ENCODE measurements around the gene MMD. TPM values are rescaled to one million over a fixed set of nuclear protein-coding genes. Genes with fewer than 3 reads are reported as not detected.
"Not testable (repeated sequence)": the region's sequence is repeated elsewhere in the genome, so short reads cannot be mapped to it uniquely, and the experiment has no call there.

Gene MMD
- polyA plus RNA-seq, 1 donor from 2014 or later: 10.5 TPM

DNA sequence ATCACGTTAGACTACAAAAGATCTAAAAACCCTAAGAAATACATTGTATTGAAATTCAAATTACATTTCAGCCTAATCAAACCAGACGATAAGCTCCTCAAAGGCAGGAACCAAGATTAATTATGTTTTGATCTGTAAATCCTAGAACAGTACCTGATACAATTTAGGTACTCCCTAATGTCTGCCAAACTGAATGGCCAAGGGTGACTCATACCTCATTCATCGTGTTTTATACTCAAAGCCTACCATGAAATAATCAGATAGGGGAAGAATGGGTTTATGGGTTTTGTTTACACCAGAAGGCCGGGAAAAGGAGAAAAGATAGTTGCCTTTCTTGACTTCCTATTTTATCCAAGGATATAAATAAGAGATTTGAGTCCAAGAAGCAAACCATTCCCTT is 19.3 kb downstream of the MMD start:
- Mint-ChIP-seq H3K4me1 (peaks cover 0 to 1% (median 0%) of the 10 kb centered on the region in 3 donors), H3K27ac (no peak overlapping the region), H3K36me3 (peaks cover 12% of the 10 kb centered on the region), H3K27me3 (no peaks in the 10 kb centered on the region), H3K9me3 (peaks cover 0 to 1% (median 0%) of the 10 kb centered on the region in 3 donors), H3K4me3 (no peak overlapping the region)

DNA sequence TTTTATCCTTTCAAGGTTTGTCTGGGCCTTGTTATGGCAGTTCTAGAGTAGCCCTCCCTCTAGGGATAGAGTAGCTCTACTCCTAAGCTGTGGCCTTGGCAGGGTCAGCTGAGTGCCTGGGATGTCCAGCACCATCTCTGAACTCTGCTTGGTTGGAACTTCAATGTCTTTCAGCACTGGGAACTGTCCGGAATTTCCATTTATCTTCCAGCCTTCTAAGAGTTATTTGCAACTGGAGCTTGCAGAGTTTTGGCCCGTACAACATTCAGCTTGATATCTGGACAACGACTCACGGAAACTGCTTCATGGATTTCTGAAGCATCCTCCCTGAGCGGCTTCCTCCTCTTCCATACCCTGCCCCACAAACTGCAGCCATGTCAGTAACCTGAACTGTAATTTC is 22.9 kb downstream of the MMD start:
- Mint-ChIP-seq H3K4me3 (peak overlapping the region in 1 of 4 donors; percentile 39), H3K27me3 (no peaks in the 10 kb centered on the region), H3K27ac (peak overlapping the region in 1 of 3 donors; percentile 43), H3K4me1 (peaks cover 0 to 1% (median 0%) of the 10 kb centered on the region in 3 donors), H3K36me3 (peaks cover 12% of the 10 kb centered on the region), H3K9me3 (peaks cover 0 to 1% (median 0%) of the 10 kb centered on the region in 3 donors)

DNA sequence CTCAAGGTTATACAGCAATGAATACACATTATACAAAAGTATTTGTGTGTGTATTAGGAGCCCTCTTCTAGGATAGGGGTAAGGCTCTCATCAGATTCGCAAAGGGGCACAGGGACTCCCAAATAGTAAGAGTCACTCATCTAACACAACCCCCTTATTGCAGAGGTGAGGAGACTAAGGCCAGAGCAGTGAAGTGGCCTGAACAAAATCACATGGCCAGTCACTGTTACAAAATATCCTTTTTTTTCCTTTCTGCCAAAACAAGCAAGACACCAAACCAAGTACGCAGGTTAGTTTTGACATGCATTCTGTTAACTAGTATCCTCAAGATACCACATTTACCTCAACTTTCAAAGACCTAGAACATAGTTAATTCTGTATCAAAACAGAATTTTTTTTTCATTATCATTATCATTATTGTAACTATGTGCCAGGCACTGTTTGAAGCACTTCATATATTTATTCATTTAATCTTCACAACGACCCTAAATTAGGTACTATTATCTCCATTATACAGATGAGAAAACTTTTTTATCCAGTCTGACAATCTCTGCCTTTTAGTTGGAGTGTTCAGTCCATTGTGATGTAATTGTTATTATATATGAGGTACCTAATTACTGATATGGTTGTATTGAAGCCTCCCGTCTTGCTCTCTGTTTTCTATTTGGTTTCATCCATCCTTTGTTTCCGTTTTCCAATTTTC is 25.7 kb downstream of the MMD start:
- Mint-ChIP-seq H3K27ac (no peak overlapping the region), H3K9me3 (peaks cover 0 to 1% (median 0%) of the 10 kb centered on the region in 3 donors), H3K27me3 (no peaks in the 10 kb centered on the region), H3K4me3 (no peak overlapping the region), H3K36me3 (peaks cover 12% of the 10 kb centered on the region), H3K4me1 (peaks cover 0 to 1% (median 0%) of the 10 kb centered on the region in 3 donors)

DNA sequence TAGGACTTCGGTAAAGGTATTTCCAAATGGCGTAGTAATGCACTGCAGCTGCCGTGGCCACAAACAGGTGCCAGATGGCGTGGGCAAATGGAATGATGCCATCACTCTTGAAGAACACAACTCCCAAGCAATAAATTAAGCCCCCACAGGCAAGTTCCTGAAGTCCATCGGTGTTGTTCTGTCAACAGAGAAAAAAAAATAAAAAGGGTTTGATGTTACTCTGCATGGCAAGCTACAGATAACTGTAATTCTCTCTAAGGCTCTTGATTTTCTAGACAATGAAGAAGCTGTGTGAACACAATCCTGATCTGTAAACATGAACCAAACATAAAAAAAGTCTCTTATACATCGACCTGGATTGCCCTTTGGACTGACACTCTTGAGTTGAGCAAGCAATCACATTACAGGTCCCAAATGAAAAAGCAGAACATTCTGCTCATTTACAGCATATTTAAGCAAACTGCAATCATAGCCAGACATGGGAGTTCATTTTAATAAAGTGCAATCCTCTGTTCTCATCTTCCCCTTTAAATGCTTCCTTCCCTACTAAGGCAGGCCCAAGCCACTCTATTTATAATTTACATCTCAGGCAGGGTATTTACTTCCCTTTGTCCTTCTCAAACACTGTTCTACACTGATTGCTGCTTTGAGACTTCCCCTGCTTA is 27.1 kb downstream of the MMD start:
- Mint-ChIP-seq H3K9me3 (peaks cover 0 to 1% (median 0%) of the 10 kb centered on the region in 3 donors), H3K4me3 (no peak overlapping the region), H3K27ac (peak overlapping the region in 2 of 3 donors; percentile 1 to 83), H3K36me3 (peaks cover 10% of the 10 kb centered on the region), H3K27me3 (no peaks in the 10 kb centered on the region), H3K4me1 (peaks cover 0 to 1% (median 0%) of the 10 kb centered on the region in 3 donors)

GRCh38 chr17:55391764-55392467 is 29.7 kb downstream of the MMD start:
- Mint-ChIP-seq H3K4me3 (no peak overlapping the region), H3K4me1 (no peaks in the 10 kb centered on the region), H3K27ac (peak overlapping the region in 1 of 3 donors; percentile 42), H3K27me3 (no peaks in the 10 kb centered on the region), H3K9me3 (no peaks in the 10 kb centered on the region), H3K36me3 (peaks cover 7% of the 10 kb centered on the region)

DNA sequence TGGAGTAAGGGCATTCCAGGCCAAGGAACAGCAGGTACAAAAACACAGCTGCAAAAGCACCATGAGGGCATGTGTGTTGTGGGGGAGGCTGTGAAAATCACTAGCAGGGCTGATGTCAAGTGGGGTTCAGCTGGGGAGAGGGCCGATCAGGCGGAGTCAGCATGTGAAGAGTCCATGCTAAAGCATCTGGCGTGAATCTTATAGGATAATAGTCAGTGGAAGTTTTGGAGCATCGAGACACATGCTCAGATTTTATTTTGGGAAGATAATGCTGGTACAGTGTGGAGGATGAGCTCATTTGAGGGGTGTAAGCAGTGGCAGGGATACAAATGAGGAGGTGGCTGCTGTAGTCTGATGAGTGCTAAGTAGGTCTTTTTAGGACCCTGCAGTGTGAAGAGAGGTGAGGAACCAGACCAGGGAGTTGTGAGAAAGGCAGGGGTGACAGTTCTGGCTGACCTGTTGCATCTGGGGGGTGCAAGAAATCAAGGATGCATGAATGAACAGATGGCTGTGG is 30.3 kb downstream of the MMD start:
- peaks cover 5% of the 10 kb centered on the region for H3K36me3 Mint-ChIP-seq
- no peaks in the 10 kb centered on the region for H3K4me1 Mint-ChIP-seq
- H3K4me3 Mint-ChIP-seq: no peak overlapping the region
- H3K27me3 Mint-ChIP-seq: peaks cover 2% of the 10 kb centered on the region
- H3K9me3 Mint-ChIP-seq: no peaks in the 10 kb centered on the region
- H3K27ac Mint-ChIP-seq: no peak overlapping the region

GRCh38 chr17:55390364-55390977 is 31.2 kb downstream of the MMD start:
- Mint-ChIP-seq H3K4me1 (no peaks in the 10 kb centered on the region), H3K27ac (no peak overlapping the region), H3K9me3 (no peaks in the 10 kb centered on the region), H3K36me3 (peaks cover 4% of the 10 kb centered on the region), H3K4me3 (no peak overlapping the region), H3K27me3 (peaks cover 2% of the 10 kb centered on the region)

DNA sequence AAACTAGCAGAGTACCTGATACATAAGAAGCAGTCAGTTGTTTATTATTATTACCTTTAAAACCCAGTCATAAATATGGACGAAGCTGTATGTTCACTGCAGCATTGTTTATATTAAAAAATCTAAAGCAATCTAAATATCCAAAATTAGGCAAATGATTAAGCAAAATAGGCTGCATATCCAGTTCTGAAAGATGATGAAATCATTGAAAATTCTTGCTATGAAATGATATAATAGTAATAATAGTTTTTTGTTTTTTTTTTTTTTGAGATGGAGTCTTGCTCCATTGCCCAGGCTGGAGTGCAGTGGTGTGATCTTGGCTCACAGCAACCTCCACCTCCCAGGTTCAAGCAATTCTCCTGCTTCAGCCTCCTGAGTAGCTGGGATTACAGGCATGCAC is 31.9 kb downstream of the MMD start:
- not testable (repeated sequence) for H3K27ac Mint-ChIP-seq, H3K4me3 Mint-ChIP-seq, H3K9me3 Mint-ChIP-seq, H3K4me1 Mint-ChIP-seq, H3K36me3 Mint-ChIP-seq, H3K27me3 Mint-ChIP-seq

DNA sequence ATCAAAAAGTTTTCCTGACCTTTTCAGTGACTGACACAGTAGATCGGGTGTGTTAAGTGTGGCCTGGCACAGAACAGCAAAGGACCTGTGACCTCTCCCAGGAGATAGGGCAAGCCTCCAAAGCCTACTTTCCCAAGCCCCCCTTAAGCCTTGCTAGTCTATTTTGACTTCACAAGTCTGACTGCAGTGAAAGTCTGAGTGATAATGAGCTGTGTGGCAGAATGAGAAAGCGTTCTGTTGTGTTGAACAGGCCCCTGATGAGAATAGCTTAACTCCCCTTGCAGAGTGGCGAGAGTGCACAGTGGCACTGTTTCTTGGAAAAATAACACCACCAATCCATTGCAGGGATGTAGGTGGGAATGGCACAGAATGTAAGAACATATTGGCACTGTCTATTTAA is 32.8 kb downstream of the MMD start:
- no peak overlapping the region for H3K4me3 Mint-ChIP-seq
- no peaks in the 10 kb centered on the region for H3K4me1 Mint-ChIP-seq
- H3K27ac Mint-ChIP-seq: no peak overlapping the region
- no peaks in the 10 kb centered on the region for H3K9me3 Mint-ChIP-seq
- no peaks in the 10 kb centered on the region for H3K36me3 Mint-ChIP-seq
- H3K27me3 Mint-ChIP-seq: peaks cover 2% of the 10 kb centered on the region

- Mint-ChIP-seq H3K27me3 (peaks cover 7% of the 10 kb centered on the region), H3K9me3 (no peaks in the 10 kb centered on the region), H3K27ac (no peak overlapping the region), H3K4me1 (no peaks in the 10 kb centered on the region), H3K4me3 (no peak overlapping the region), H3K36me3 (no peaks in the 10 kb centered on the region)
Measured at GRCh38 chr17:55386796-55387332, 34.8 kb downstream of the MMD start.

GRCh38 chr17:55384643-55385232 is 36.9 kb downstream of the MMD start:
- H3K4me1 Mint-ChIP-seq: no peaks in the 10 kb centered on the region
- H3K4me3 Mint-ChIP-seq: no peak overlapping the region
- H3K27me3 Mint-ChIP-seq: peaks cover 11% of the 10 kb centered on the region
- H3K9me3 Mint-ChIP-seq: no peaks in the 10 kb centered on the region
- no peak overlapping the region for H3K27ac Mint-ChIP-seq
- no peaks in the 10 kb centered on the region for H3K36me3 Mint-ChIP-seq

- H3K4me3 Mint-ChIP-seq: no peak overlapping the region
- no peaks in the 10 kb centered on the region for H3K4me1 Mint-ChIP-seq
- no peak overlapping the region for H3K27ac Mint-ChIP-seq
- peaks cover 11% of the 10 kb centered on the region for H3K27me3 Mint-ChIP-seq
- no peaks in the 10 kb centered on the region for H3K36me3 Mint-ChIP-seq
- no peaks in the 10 kb centered on the region for H3K9me3 Mint-ChIP-seq
Measured at GRCh38 chr17:55383771-55384642, 37.6 kb downstream of the MMD start.

DNA sequence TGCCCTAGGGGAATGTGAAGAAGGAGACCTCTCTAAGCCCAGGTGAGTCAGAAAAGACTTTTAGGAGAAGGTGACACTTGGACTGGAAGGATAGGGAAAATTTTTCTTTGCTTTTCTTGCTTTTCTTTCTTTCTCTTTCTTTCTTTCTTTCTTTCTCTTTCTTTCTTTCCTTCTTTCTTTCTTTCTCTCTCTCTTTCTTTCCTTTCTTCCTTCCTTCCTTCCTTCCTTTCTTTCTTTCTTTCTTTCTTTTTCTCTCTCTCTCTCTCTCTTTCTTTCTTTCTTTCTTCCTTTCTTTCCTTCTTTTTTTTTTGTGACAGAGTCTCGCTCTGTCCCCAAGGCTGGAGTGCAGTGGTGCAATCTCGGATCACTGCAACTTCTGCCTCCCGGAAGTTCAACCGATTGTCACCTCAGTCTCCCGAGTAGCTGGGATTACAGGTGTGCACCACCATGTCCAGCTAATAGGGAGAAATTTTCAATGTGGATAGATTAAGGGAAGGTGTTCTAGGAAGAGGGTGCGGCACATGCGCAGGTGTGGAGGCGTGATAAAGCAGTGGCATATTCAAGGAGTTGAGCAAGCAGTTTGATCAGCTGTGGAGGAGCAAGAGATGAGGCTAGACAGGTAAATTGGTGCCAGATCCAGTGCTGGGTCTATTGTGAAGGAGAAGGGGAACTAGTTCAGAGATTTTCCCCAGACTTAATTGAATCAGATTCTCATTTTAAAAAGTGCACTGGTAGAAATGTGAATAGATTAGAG is 40.4 kb downstream of the MMD start:
- no peaks in the 10 kb centered on the region for H3K4me1 Mint-ChIP-seq
- no peaks in the 10 kb centered on the region for H3K9me3 Mint-ChIP-seq
- H3K27me3 Mint-ChIP-seq: peaks cover 9% of the 10 kb centered on the region
- H3K27ac Mint-ChIP-seq: no peak overlapping the region
- no peak overlapping the region for H3K4me3 Mint-ChIP-seq
- peaks cover 1% of the 10 kb centered on the region for H3K36me3 Mint-ChIP-seq
